Hair follicle dermal papilla cell (primary cell): ENCODE data around the gene APOBEC3G. TPM values are rescaled to one million over a fixed set of nuclear protein-coding genes. Genes with fewer than 3 reads are reported as not detected.

Source experiments
- small RNA-seq: library from RNA; depleted of rRNA; stranded (forward); fragments of <200 nt; gene quantifications from one replicate; pipeline ENCODE3, GENCODE V24; 2012
- total RNA-seq: library from RNA; depleted of rRNA; stranded (reverse); fragments of >200 nt; gene quantifications from 2 replicates; pipeline ENCODE4 v1.2.3, GENCODE V29; 2012

APOBEC3G gene
- 15.8 and 22.6 TPM in 2 replicates for total RNA-seq

GRCh38 chr22:39077026-39077840 is at the start of gene APOBEC3G:
Gene APOBEC3G, plus strand, starts transcription at chr22:39077275. Its CDS starts 87 bp downstream, at chr22:39077362.

GRCh38 chr22:39040538-39041296 is 36.4 kb upstream of the APOBEC3G start, which contains the start of gene APOBEC3F:
Gene APOBEC3F, plus strand, starts transcription at chr22:39040864. Its CDS starts 97 bp downstream, at chr22:39040961.

DNA sequence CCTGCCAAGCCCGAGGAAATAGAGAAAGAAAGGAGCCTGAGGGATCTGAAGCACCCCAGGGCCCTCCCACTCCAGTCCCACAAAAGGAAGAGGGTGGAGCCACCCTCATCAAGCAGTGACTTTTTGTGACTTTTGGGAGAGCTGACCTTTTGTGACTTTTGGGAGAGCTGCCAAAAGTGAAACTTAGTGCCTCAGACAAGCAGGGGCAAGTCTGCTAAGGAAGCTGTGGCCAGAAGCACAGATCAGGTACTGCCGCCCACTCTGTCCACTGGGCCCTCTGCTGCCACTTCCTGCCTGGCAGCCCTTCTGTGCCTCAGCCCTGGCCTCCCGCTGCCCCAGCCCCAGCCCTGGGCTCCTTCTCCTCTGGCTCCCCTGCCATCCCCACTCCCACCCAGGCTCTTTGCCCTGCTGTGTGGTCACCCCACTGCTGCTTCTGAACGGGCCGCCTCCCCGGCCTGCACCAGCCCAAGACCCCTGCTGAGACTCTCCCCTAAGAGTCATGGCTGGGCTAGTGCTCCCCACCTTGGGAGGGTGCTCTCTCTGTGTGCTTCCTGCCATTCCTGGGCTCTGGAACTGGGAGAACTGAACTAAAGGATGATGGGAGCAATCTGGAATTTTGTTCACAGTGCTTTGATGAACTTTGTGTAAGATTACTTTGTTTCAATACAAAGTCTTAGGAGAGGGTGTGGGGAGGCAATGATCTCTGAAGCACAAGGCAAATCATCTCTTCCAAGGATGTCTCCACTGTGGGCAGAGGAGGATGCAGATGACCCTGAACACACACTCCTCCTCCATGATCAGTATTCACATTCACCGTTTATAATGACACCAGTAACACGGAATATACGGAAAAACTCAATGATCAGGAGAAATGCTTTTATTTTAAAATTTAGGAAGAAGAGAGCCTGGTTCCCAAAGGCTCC is 20.3 kb downstream of the APOBEC3G start, which contains the start of gene APOBEC3H:
Gene APOBEC3H, plus strand, starts transcription at position 147 of the 923 bp plus-strand sequence. CDS start 3,035 bp downstream, outside the sequence.

Small RNAs within 50 kb of the gene (small RNA-seq; reads per million reads assigned to genes)
- not detected for gene AL022318.2
- gene COX5BP7: not detected

Other genes starting within 250 kb of the APOBEC3G start
- gene NPTXR, start 233.2 kb upstream of the APOBEC3G start, total RNA-seq: 1.5 and 1.6 TPM in 2 replicates
- gene CBX6, start 205.1 kb upstream of the APOBEC3G start, total RNA-seq: 76.0 and 87.9 TPM in 2 replicates
- not detected in 2 replicates for gene APOBEC3A, start 119.7 kb upstream of the APOBEC3G start, total RNA-seq
- 0.49 and 1.8 TPM in 2 replicates for gene APOBEC3B, start 94.9 kb upstream of the APOBEC3G start, total RNA-seq
- 15.1 and 20.4 TPM in 2 replicates for gene APOBEC3C, start 63.0 kb upstream of the APOBEC3G start, total RNA-seq
- gene APOBEC3D, start 56.1 kb upstream of the APOBEC3G start, total RNA-seq: 2.9 and 4.5 TPM in 2 replicates
- 5.5 and 6.3 TPM in 2 replicates for gene APOBEC3F, start 36.4 kb upstream of the APOBEC3G start, total RNA-seq
- gene APOBEC3H, start 20.0 kb downstream of the APOBEC3G start, total RNA-seq: not detected in 2 replicates
- gene CBX7, start 75.4 kb downstream of the APOBEC3G start, total RNA-seq: 6.7 and 8.3 TPM in 2 replicates
- gene PDGFB, start 167.7 kb downstream of the APOBEC3G start, total RNA-seq: 0.12 and 0.16 TPM in 2 replicates
- 1,564 and 1,887 TPM in 2 replicates for gene RPL3, start 242.3 kb downstream of the APOBEC3G start, total RNA-seq